DND-41 (cell line): Measurements from ENCODE around the gene TNPO3.

Experiments used
- ATAC-seq: fragments of 200-7000 bp; cut with Tn5 transposase; 3 replicates; pipeline ENCODE4 v1.9.1; 2021; ENCODE audit warnings: low read depth; ENCODE audit not compliant: insufficient read depth
- DNase-seq: peaks from one replicate; pipeline ENCODE4 v3.0.0-alpha.2; 2020
- H2AFZ ChIP-seq: 2 replicates; pipeline ENCODE4 v1.6.0; 2012; ENCODE audit warnings: low read depth, low read length
- H3K27ac ChIP-seq: 2 replicates; pipeline ENCODE4 v1.5.1; 2012; ENCODE audit warnings: low read length, inconsistent platforms
- H3K27me3 ChIP-seq: fragments of 200-600 bp; sonication (generic); 2 replicates; pipeline ENCODE4 v1.6.0; 2012; ENCODE audit warnings: low read length, mild to moderate bottlenecking, inconsistent platforms; ENCODE audit not compliant: insufficient read depth, poor library complexity
- H3K36me3 ChIP-seq: 2 replicates; pipeline ENCODE4 v1.5.1; 2012; ENCODE audit warnings: low read length, inconsistent platforms; ENCODE audit not compliant: insufficient read depth
- H3K4me1 ChIP-seq: 2 replicates; pipeline ENCODE4 v1.5.1; 2012; ENCODE audit warnings: mild to moderate bottlenecking, low read length; ENCODE audit not compliant: insufficient read depth
- H3K4me2 ChIP-seq: 2 replicates; pipeline ENCODE4 v1.6.0; 2012; ENCODE audit warnings: mild to moderate bottlenecking, moderate library complexity, low read length, inconsistent platforms; ENCODE audit not compliant: insufficient read depth
- H3K4me3 ChIP-seq, 2 experiments: fragments of 200-600 bp in 1 of 2; shearing (Covaris generic) in 1 of 2; 2 replicates each; pipeline ENCODE4 v1.5.1; 2012 to 2016; ENCODE audit warnings: inconsistent platforms in 2 of 2, low read length in 2 of 2, mild to moderate bottlenecking in 2 of 2, low read depth in 1 of 2, moderate library complexity in 1 of 2
- H3K79me2 ChIP-seq: 2 replicates; pipeline ENCODE4 v1.6.0; 2012; ENCODE audit warnings: low read length, inconsistent platforms; ENCODE audit not compliant: insufficient read depth
- H3K9ac ChIP-seq: 2 replicates; pipeline ENCODE4 v1.6.0; 2012; ENCODE audit warnings: low read depth, mild to moderate bottlenecking, inconsistent platforms, low read length, moderate library complexity
- H3K9me3 ChIP-seq: 2 replicates; pipeline ENCODE4 v1.5.1; 2012; ENCODE audit warnings: low read length, moderate library complexity, mild to moderate bottlenecking, inconsistent platforms; ENCODE audit not compliant: insufficient read depth, severe bottlenecking
- H4K20me1 ChIP-seq: 2 replicates; pipeline ENCODE4 v1.6.0; 2012; ENCODE audit warnings: low read length; ENCODE audit not compliant: insufficient read depth
- EZH2 ChIP-seq: IDR thresholded peaks from 3 replicates; pipeline ENCODE4 v1.6.1; 2012; ENCODE audit warnings: borderline replicate concordance, low read depth, mild to moderate bottlenecking, moderate library complexity, low read length, inconsistent platforms; ENCODE audit not compliant: severe bottlenecking
- TF ChIP-seq, protein P1 (sequence below): IDR thresholded peaks from 2 replicates; pipeline ENCODE4 v1.5.1; 2012; ENCODE audit warnings: borderline replicate concordance, low read length, moderate library complexity, mild to moderate bottlenecking; ENCODE audit not compliant: poor library complexity, severe bottlenecking; ENCODE audit errors: extremely low read depth

TNPO3 gene

DNA sequence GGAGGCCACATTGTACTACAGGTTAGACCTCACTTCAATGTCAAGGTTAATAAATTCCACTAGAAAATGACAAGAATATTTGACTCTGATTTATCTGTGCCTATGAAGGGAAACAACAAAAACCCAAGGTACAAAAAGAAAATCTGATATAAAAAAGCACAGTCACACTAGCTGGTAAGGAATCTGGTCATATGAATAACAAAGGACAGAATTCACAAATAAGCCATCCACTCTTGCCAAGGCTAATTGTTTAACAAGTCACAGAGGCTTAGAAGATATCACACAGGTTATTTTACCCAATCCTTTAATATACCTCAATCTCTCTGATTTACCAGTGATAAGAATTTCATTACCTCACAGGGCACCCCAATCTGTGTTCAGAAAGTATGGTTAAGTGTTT is 69.3 kb downstream of the TNPO3 start:
- Histone ChIP-seq H3K4me2 (no peak overlapping the region), H3K27me3 (no peaks in the 10 kb centered on the region), H4K20me1 (no peaks in the 10 kb centered on the region), H3K4me3 (no peak overlapping the region), H2AFZ (no peak overlapping the region), H3K9me3 (no peaks in the 10 kb centered on the region), H3K4me1 (no peaks in the 10 kb centered on the region), H3K27ac (no peak overlapping the region), H3K9ac (no peak overlapping the region), H3K36me3 (peaks cover 96% of the 10 kb centered on the region), H3K79me2 (no peaks in the 10 kb centered on the region)
- TF ChIP-seq, protein P1, sequence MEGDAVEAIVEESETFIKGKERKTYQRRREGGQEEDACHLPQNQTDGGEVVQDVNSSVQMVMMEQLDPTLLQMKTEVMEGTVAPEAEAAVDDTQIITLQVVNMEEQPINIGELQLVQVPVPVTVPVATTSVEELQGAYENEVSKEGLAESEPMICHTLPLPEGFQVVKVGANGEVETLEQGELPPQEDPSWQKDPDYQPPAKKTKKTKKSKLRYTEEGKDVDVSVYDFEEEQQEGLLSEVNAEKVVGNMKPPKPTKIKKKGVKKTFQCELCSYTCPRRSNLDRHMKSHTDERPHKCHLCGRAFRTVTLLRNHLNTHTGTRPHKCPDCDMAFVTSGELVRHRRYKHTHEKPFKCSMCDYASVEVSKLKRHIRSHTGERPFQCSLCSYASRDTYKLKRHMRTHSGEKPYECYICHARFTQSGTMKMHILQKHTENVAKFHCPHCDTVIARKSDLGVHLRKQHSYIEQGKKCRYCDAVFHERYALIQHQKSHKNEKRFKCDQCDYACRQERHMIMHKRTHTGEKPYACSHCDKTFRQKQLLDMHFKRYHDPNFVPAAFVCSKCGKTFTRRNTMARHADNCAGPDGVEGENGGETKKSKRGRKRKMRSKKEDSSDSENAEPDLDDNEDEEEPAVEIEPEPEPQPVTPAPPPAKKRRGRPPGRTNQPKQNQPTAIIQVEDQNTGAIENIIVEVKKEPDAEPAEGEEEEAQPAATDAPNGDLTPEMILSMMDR = no peak
- no peak for TF ChIP-seq EZH2
- DNase-seq = no peak
- ATAC-seq = no peak

DNA sequence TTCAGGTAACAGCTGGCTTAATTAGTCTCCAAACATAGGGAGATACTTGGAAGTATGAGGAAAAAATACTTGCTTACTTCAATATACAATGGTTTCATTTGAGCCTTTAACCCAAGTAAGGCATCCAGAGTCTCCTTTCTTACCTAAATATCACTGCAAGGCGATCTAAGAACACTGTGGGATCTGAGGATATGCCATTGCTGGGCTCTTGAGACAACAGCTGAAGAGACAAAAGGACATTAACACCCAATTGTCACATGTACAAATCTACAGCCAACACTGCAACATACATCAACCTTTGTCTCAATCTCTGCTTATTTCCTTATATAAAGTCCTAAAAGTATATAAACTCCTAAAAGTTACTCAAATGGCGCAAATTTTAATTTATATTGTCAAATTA is 72.8 kb downstream of the TNPO3 start:
- Histone ChIP-seq H3K27me3 (no peaks in the 10 kb centered on the region), H3K36me3 (peaks cover 94% of the 10 kb centered on the region), H3K4me1 (no peaks in the 10 kb centered on the region), H3K4me2 (no peak overlapping the region), H3K79me2 (no peaks in the 10 kb centered on the region), H3K27ac (no peak overlapping the region), H3K4me3 (no peak overlapping the region), H3K9ac (no peak overlapping the region), H2AFZ (no peak overlapping the region), H3K9me3 (no peaks in the 10 kb centered on the region), H4K20me1 (no peaks in the 10 kb centered on the region; the same call in 1 of the 2 replicates)
- no peak for DNase-seq
- no peak for TF ChIP-seq EZH2
- TF ChIP-seq, protein P1 = no peak
- no peak for ATAC-seq

DNA sequence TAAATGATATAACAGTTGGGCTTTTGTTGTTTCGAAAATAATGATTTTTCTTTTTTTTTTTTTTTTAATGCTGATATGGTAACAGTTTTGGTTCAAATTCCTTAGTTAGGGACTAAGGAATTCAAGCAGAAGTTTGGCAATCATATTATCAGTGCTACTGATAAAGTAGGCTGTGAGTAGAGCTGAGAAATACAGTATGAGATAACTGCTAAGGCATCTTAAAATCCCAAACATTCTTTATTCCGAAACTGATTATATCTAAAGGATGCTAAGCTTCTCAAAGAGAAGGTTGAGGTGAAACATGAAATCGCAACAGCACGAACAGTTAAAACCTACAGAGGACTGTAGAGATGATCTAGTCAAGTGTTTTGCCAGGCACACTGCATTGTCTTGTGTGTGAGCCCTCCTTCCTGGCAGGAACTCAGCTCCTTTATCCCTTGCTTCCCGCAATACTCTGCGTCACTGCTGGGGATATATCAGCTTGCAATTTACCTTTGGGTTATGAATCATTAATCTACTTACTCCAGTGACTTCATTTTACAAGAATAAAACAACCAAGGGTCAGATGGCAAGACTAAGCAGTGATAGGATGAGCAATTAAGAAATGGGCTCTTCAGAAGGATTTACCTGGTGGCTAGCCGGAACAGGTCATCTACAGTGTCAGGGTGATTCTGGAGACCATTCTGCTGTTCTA is 80.5 kb downstream of the TNPO3 start:
- Histone ChIP-seq H3K4me1 (no peaks in the 10 kb centered on the region), H4K20me1 (no peaks in the 10 kb centered on the region; the same call in 1 of the 2 replicates), H3K36me3 (peaks cover 84% of the 10 kb centered on the region), H2AFZ (no peak overlapping the region), H3K79me2 (no peaks in the 10 kb centered on the region), H3K4me2 (no peak overlapping the region), H3K27ac (no peak overlapping the region), H3K27me3 (no peaks in the 10 kb centered on the region), H3K9me3 (no peaks in the 10 kb centered on the region), H3K9ac (no peak overlapping the region), H3K4me3 (no peak overlapping the region)
- ATAC-seq (no peak), DNase-seq (no peak)
- TF ChIP-seq EZH2 = no peak
- TF ChIP-seq, protein P1 = no peak

DNA sequence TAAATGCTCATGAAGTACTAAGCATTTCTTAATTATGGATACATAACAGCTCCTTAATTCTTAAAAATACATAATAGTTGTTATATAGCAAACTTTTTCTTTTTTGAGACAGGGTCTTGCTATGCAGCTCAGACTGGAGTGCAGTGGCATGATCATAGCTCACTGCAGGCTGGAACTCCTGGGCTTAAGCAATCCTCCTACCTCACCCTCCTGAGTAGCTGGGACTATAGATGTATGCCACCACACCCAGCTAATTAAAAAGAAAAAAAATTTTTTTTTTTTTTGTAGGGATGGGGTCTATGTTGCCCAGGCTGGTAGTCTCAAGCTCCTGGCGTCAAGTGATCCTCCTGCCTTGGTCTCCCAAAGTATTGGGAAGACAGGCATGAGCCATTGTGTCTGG is 86.3 kb downstream of the TNPO3 start:
- no peak overlapping the region for H3K4me2 ChIP-seq
- H3K79me2 ChIP-seq = no peaks in the 10 kb centered on the region
- no peak overlapping the region for H3K27ac ChIP-seq
- no peak overlapping the region for H3K4me3 ChIP-seq
- H3K36me3 ChIP-seq = peaks cover 83% of the 10 kb centered on the region
- no peak for DNase-seq
- H3K9ac ChIP-seq = no peak overlapping the region
- H3K27me3 ChIP-seq = no peaks in the 10 kb centered on the region
- no peak for ATAC-seq
- H2AFZ ChIP-seq = no peak overlapping the region
- H3K4me1 ChIP-seq = no peaks in the 10 kb centered on the region
- no peaks in the 10 kb centered on the region for H4K20me1 ChIP-seq
- TF ChIP-seq EZH2 = no peak
- TF ChIP-seq, protein P1 = no peak
- no peaks in the 10 kb centered on the region for H3K9me3 ChIP-seq
